Measurements from ENCODE around the gene PCCA.

The PCCA gene

DNA sequence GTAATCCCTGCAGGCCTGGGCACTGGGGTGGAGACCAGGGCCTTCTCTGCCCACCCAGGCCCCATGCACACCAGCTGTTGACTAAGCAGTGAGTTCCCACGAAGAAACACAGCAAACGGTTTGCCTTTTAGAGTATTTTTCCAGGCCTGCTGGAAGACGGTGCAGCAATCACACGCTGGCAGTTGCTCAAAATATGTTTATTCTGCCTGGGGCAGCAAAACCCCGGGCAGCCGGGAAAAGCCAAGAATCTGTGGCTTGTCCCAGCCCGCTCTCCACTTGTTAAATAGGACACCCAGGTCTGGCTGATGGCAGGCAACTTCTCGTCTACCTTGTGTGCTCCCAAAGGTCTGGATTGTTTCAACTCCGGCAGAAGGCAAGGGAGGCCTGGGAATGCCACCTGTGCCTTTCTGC, 458.9 kb downstream of the PCCA start:
- Histone ChIP-seq H3K9me3 (ENCODE audit: insufficient read depth, low read depth, low read length) (no peaks in the 10 kb centered on the region), H3K36me3 (ENCODE audit: control insufficient read depth in 1 of 2, insufficient read depth in 2 of 2, low read length in 2 of 2) (no peaks in the 10 kb centered on the region), H2BK5ac (ENCODE audit: low read depth, low read length, poor library complexity) (peak overlapping the region; percentile 79), H3K27ac (ENCODE audit: low read depth, low read length) (peak overlapping the region; percentile 95), H2BK120ac (ENCODE audit: insufficient read depth, low read length, poor library complexity) (peak overlapping the region; percentile 84), H3K79me2 (ENCODE audit: control insufficient read depth, insufficient read depth, low read length, poor library complexity) (peaks cover 2% of the 10 kb centered on the region), H3K9ac (ENCODE audit: low read length) (no peak overlapping the region), H3K14ac (ENCODE audit: low read length) (no peak overlapping the region), H3K4ac (ENCODE audit: low read depth, low read length) (no peak overlapping the region), H4K8ac (ENCODE audit: low read depth, low read length) (peak overlapping the region; percentile 21), H3K79me1 (ENCODE audit: low read length) (peaks cover 12% of the 10 kb centered on the region), H3K18ac (ENCODE audit: low read length) (peak overlapping the region; percentile 63), H3K27me3 (ENCODE audit: insufficient read depth, low read length) (no peaks in the 10 kb centered on the region), H3K4me3 (ENCODE audit: low read depth, low read length) (no peak overlapping the region), H3K4me1 (ENCODE audit: control insufficient read depth in 1 of 2, insufficient read depth in 2 of 2, low read length in 2 of 2) (peaks cover 34 to 42% of the 10 kb centered on the region in 2 experiments), H2AFZ (ENCODE audit: insufficient read depth, low read length, poor library complexity) (no peak overlapping the region), H4K91ac (ENCODE audit: low read depth, low read length) (peak overlapping the region; percentile 58), H3K23ac (ENCODE audit: low read length) (no peak overlapping the region), H4K12ac (ENCODE audit: low read depth, low read length) (no peak overlapping the region), H2AK5ac (ENCODE audit: low read length) (no peak overlapping the region), H2BK12ac (ENCODE audit: low read length) (no peak overlapping the region), H3K4me2 (ENCODE audit: low read length) (peak overlapping the region; percentile 11)
- peak; percentile 43 to 63 for DNase-seq
- WGBS (ENCODE audit: extremely low coverage, insufficient coverage, insufficient read length) = no CpG with 5 or more reads among the region's 9 CpGs

DNA sequence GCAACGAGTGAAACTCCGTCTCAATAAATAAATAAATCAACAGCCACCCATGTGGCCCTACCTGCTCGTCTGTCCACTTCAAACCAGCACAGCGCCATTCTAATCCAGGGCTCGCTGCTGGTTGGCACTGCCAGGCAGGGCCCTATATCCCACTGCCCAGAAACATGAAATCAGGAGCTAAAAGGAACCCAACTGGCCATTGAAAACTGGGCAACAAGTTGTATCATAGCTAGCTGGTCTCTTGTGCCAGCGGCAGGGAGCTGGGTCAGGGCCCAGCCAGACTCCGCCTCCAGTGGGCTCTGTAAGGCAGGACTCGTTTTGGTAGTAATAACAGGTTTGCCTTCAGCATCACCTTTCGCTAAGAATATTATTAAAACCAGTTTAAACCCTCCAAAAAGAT, 460.4 kb downstream of the PCCA start:
- Histone ChIP-seq H2BK12ac (ENCODE audit: low read length) (peak overlapping the region; percentile 33), H3K18ac (ENCODE audit: low read length) (peak overlapping the region; percentile 1), H2AK5ac (ENCODE audit: low read length) (peak overlapping the region; percentile 70), H3K9ac (ENCODE audit: low read length) (no peak overlapping the region), H3K27ac (ENCODE audit: low read depth, low read length) (no peak overlapping the region), H3K4me1 (ENCODE audit: control insufficient read depth in 1 of 2, insufficient read depth in 2 of 2, low read length in 2 of 2) (peaks cover 34 to 42% of the 10 kb centered on the region in 2 experiments), H3K27me3 (ENCODE audit: insufficient read depth, low read length) (no peaks in the 10 kb centered on the region), H3K23ac (ENCODE audit: low read length) (no peak overlapping the region), H3K9me3 (ENCODE audit: insufficient read depth, low read depth, low read length) (no peaks in the 10 kb centered on the region), H3K4me2 (ENCODE audit: low read length) (no peak overlapping the region), H2AFZ (ENCODE audit: insufficient read depth, low read length, poor library complexity) (no peak overlapping the region), H3K4me3 (ENCODE audit: low read depth, low read length) (no peak overlapping the region), H3K14ac (ENCODE audit: low read length) (no peak overlapping the region), H2BK5ac (ENCODE audit: low read depth, low read length, poor library complexity) (peak overlapping the region; percentile 35), H3K79me2 (ENCODE audit: control insufficient read depth, insufficient read depth, low read length, poor library complexity) (peaks cover 2% of the 10 kb centered on the region), H4K91ac (ENCODE audit: low read depth, low read length) (peak overlapping the region; percentile 85), H4K12ac (ENCODE audit: low read depth, low read length) (no peak overlapping the region), H3K79me1 (ENCODE audit: low read length) (peaks cover 12% of the 10 kb centered on the region), H3K36me3 (ENCODE audit: control insufficient read depth in 1 of 2, insufficient read depth in 2 of 2, low read length in 2 of 2) (no peaks in the 10 kb centered on the region), H4K8ac (ENCODE audit: low read depth, low read length) (peak overlapping the region; percentile 17), H2BK120ac (ENCODE audit: insufficient read depth, low read length, poor library complexity) (peak overlapping the region; percentile 64), H3K4ac (ENCODE audit: low read depth, low read length) (no peak overlapping the region)
- DNase-seq = no peak
- no CpG with 5 or more reads among the region's 9 CpGs for WGBS (ENCODE audit: extremely low coverage, insufficient coverage, insufficient read length)

GRCh38 chr13:100552755-100553154, 463.9 kb downstream of the PCCA start:
- Histone ChIP-seq H2BK12ac (ENCODE audit: low read length) (no peak overlapping the region), H3K27me3 (ENCODE audit: insufficient read depth, low read length) (no peaks in the 10 kb centered on the region), H3K4me3 (ENCODE audit: low read depth, low read length) (no peak overlapping the region), H3K79me2 (ENCODE audit: control insufficient read depth, insufficient read depth, low read length, poor library complexity) (peaks cover 2% of the 10 kb centered on the region), H3K9ac (ENCODE audit: low read length) (no peak overlapping the region), H4K12ac (ENCODE audit: low read depth, low read length) (no peak overlapping the region), H3K4me1 (ENCODE audit: control insufficient read depth in 1 of 2, insufficient read depth in 2 of 2, low read length in 2 of 2) (peaks cover 11 to 20% of the 10 kb centered on the region in 2 experiments), H3K14ac (ENCODE audit: low read length) (no peak overlapping the region), H3K27ac (ENCODE audit: low read depth, low read length) (no peak overlapping the region), H2AK5ac (ENCODE audit: low read length) (peak overlapping the region; percentile 26), H3K36me3 (ENCODE audit: control insufficient read depth in 1 of 2, insufficient read depth in 2 of 2, low read length in 2 of 2) (no peaks in the 10 kb centered on the region), H2BK5ac (ENCODE audit: low read depth, low read length, poor library complexity) (no peak overlapping the region), H3K4ac (ENCODE audit: low read depth, low read length) (no peak overlapping the region), H4K91ac (ENCODE audit: low read depth, low read length) (no peak overlapping the region), H2BK120ac (ENCODE audit: insufficient read depth, low read length, poor library complexity) (no peak overlapping the region), H3K9me3 (ENCODE audit: insufficient read depth, low read depth, low read length) (no peaks in the 10 kb centered on the region), H4K8ac (ENCODE audit: low read depth, low read length) (no peak overlapping the region), H3K79me1 (ENCODE audit: low read length) (peaks cover 4% of the 10 kb centered on the region), H2AFZ (ENCODE audit: insufficient read depth, low read length, poor library complexity) (no peak overlapping the region), H3K18ac (ENCODE audit: low read length) (no peak overlapping the region), H3K23ac (ENCODE audit: low read length) (no peak overlapping the region), H3K4me2 (ENCODE audit: low read length) (no peak overlapping the region)
- WGBS (ENCODE audit: extremely low coverage, insufficient coverage, insufficient read length) = no CpG with 5 or more reads among the region's 11 CpGs
- no peak for DNase-seq

- Histone ChIP-seq H3K14ac (ENCODE audit: low read length) (no peak overlapping the region), H3K9me3 (ENCODE audit: insufficient read depth, low read depth, low read length) (no peaks in the 10 kb centered on the region), H2BK12ac (ENCODE audit: low read length) (no peak overlapping the region), H4K91ac (ENCODE audit: low read depth, low read length) (no peak overlapping the region), H2AFZ (ENCODE audit: insufficient read depth, low read length, poor library complexity) (no peak overlapping the region), H3K9ac (ENCODE audit: low read length) (no peak overlapping the region), H2AK5ac (ENCODE audit: low read length) (no peak overlapping the region), H2BK120ac (ENCODE audit: insufficient read depth, low read length, poor library complexity) (no peak overlapping the region), H3K4ac (ENCODE audit: low read depth, low read length) (no peak overlapping the region), H3K79me1 (ENCODE audit: low read length) (no peaks in the 10 kb centered on the region), H3K27me3 (ENCODE audit: insufficient read depth, low read length) (no peaks in the 10 kb centered on the region), H3K27ac (ENCODE audit: low read depth, low read length) (no peak overlapping the region), H3K23ac (ENCODE audit: low read length) (no peak overlapping the region), H2BK5ac (ENCODE audit: low read depth, low read length, poor library complexity) (no peak overlapping the region), H3K4me2 (ENCODE audit: low read length) (no peak overlapping the region), H3K79me2 (ENCODE audit: control insufficient read depth, insufficient read depth, low read length, poor library complexity) (no peaks in the 10 kb centered on the region), H3K36me3 (ENCODE audit: control insufficient read depth in 1 of 2, insufficient read depth in 2 of 2, low read length in 2 of 2) (no peaks in the 10 kb centered on the region), H3K4me3 (ENCODE audit: low read depth, low read length) (no peak overlapping the region), H3K18ac (ENCODE audit: low read length) (no peak overlapping the region), H4K8ac (ENCODE audit: low read depth, low read length) (no peak overlapping the region), H3K4me1 (ENCODE audit: control insufficient read depth in 1 of 2, insufficient read depth in 2 of 2, low read length in 2 of 2) (no peaks in the 10 kb centered on the region), H4K12ac (ENCODE audit: low read depth, low read length) (no peak overlapping the region)
- WGBS (ENCODE audit: extremely low coverage, insufficient coverage, insufficient read length) = no CpG with 5 or more reads among the region's 8 CpGs
- DNase-seq = no peak
Observed at GRCh38 chr13:100559886-100560285, 471.0 kb downstream of the PCCA start.
